Measurements from ENCODE around the gene PLCD4.

The PLCD4 gene

DNA sequence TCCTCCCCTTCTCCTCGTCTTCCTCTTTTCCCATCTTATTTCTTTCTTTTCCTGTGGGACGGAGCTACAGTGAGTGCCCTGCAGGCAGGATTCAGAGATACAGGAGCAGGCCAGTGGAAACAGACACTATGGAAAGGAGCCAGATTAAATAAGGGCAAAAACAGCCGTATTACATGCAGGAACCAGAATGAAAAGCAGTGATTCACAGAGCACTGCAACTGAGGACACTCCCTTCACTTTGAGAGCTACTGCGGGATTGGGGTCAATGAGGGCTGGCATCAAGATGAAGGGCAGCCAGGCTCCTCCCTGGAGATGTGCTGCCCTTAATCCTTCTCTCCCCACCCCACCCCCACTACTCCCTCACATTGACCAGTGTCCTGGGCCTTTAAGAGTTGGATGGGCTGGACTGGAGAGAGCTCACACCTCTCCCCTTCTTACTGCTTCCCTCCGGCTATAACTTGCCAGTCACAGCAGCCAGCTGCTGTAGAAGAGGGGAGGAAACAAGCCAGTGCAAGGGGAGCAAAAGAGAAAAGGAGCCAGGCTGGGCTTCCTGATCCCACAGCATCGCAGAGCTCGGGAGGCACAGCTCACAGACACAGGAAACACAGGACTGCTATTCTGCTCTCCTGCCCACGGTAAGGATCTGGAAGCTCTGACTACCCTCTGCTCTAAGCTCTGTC, at the start of gene PLCD4:
Gene PLCD4, plus strand, starts transcription at position 464 of the 680 bp plus-strand sequence. CDS start 7,841 bp downstream, outside the sequence.
- DNase-seq: no peak

DNA sequence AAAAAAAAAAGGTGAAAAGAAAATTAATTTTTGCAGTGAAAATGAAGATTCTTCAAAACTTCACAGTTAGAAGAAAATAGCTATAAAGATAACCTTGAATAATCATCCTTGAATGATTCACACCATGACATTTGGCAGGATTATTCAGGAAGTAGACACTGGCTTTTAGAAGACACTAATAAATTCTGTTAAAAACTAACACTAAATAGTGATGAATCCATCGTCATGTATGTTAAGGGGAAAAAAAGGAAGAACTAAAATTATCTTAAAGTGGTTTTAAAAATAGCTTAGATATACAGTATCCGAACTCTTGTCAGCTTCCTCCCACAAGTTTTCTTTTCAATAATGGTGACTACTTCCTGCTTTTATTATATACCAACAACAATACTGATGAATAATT, 49.8 kb upstream of the PLCD4 start:
- DNase-seq: no peak

DNA sequence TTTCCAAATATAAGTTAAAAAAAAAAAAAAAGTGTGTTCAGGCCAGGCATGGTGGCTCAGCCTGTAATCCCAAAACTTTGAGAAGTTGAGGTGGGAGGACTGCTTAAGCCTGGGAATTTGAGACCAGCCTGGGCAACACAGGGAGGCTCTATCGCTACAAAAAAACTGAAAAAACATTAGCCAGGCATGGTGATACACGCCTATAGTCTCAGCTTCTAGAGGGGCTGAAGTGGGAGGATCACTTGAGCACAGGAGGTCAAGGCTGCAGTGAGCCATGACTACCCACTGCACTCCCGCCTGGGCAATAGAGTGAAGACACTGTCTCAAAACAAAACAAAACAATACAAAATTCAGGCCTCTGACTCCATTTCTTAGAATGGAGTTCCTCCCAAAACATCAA, 48.7 kb upstream of the PLCD4 start:
- DNase-seq: no peak

DNA sequence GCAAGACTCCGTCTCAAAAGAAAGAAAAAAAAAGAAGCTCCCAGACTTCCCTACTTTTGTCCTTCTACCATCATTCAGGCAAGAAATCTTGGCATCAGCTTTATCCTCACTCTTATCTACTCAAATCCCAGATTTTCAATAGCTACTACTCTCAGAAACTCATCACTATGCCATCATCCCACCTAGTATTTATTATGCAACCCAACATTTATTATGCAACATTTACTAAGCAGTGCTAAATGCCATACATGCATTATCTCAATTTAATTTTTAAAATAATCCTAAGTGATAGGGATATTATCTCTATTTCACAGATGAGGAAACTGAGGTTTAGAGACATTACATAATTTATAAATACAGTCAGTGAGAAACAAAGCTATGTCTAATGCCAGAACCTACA, 43.6 kb upstream of the PLCD4 start:
- no peak for DNase-seq

DNA sequence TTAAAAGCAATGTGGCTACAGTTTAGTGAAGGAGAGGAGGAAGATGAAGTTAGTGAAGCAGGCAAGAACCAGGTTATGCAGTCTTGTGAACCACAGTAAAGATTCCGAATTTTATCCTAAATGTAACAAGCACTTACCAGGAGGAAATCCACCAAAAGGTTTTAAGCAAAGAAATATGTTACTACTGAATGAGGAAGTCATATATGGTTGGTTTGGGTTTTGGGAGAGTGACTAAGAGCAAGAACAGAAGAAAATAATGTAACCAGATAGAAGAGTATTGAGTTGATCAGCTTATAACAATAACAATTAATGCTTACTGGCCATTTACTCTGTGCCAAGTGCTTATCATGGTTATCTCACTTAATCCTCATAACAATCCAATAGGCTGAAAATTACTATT, 41.4 kb upstream of the PLCD4 start:
- DNase-seq: no peak

DNA sequence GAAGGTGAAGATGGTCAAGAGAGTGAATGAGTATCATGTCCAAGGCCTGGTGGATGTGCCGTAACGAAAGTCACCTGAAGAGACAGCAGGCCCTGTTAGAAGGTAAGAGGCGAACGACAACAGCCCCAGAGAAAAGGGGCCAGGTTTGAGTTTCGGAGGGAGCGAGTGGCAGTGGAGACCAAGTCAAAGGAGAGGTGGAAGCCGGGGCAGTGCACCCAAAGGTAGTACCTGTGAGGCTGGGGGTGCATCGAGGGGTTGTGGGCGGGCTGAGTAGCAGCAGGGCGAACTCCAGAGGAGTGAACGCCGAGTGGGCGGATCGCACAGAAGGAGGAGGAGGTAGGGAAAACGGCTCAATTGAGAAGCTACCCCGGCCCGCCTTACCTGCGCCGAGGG, 39.9 kb upstream of the PLCD4 start:
- no peak for DNase-seq

DNA sequence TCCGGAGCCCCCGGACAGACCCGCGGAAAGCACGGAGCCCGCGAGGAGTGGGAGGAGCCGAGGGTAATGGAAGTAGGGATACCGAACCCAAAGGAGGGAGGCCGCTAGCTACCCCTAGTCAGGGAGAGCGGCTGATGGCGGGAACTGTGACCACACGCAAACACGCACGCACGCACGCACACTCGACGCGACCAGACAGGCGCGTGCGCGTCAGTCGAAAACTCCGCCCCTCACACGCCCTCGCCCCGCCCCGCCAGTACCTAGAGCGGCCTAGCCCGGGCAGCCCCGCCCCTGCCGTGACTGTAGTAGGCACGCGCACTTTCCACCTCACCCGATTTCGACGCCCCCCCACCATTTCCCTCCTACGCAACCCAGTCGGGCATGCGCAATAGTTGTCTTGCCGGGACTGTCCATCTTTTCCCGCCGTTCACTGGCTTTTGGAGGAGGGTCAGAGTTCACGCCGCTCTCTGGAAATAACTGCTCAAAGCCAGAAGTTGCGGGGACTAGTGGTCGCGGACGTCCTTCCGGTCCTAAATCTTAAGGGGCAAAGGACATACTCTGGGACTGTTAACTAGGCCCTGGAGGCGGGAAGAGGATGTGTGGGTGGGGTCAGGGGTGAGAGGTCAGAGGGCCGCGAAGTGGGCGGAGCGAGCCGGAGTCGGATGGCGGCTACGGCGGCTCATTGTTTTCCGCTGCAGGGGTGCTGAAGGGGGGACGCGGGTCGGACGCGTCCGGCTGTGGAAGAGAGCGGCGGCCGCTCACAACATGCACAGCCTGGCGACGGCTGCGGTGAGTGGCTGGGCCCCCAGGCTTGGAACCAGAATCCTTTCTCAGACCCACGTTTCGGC, 39.3 kb upstream of the PLCD4 start, which contains the start of the genes CNOT9 and USP37:
Gene CNOT9, plus strand, starts transcription at position 650 of the 848 bp plus-strand sequence. Its CDS starts 116 bp downstream, at position 766.
Gene USP37, minus strand, starts transcription at position 162 of the 848 bp plus-strand sequence. CDS start 9,698 bp downstream, outside the sequence.
- peak; percentile 86 for DNase-seq

DNA sequence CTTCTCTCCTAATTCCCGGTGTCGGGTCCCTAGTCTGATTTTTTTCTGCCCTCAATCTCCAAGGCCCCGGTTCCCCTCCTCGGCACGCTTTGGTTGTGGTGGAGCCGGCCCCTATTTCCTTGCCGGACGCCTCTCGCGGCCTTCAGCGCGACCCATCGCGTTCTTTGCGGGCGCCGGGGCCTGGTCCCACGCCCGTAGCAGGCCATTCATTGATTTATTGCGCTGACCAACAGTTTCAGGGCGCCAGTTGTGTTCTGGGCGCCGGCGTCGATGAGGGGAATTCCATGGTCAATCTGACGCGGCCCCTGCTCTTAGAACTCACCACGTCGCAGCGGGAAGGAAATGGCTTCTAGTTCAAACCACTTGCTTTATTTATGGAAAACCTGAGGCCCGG, 38.7 kb upstream of the PLCD4 start:
- DNase-seq: no peak

DNA sequence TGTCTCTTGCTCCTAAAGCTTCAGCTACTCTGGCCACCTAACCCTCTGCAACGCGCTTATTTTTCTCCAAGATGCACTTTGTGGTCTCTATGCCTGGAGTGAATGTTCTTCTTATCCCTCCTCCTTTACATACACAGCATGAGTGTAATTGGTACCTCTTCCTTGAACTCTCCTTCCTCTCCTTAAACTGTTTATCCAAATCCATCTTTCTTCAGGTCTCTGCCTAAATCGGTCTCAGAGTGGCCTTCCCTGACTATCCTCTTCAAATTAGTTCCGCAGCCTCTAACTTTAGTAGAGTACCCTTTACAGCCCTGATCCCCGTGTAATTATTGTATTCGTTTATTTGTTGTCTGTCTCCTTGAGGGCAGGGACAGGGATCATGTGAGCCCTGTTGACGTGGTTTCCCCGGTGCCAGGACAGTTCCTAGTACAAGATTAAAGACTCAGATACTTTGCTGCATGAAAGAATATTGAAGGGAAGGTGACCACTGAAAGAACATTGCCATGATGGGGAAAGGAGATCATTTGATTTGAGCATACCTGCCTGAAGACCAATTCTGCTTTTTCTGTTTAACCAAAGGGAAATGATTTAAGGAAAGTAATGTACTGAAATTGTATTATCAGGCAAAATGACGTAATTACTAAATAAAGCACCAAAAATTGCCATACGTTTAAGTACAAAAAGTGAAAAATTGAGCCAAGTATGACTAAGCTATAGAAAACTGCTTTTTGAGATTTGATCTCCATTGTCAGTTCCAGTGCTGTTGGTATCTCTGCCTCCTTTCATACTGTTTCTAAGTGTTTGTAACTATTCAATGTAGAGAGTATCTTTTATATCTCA, 37.8 kb upstream of the PLCD4 start:
- no peak for DNase-seq

DNA sequence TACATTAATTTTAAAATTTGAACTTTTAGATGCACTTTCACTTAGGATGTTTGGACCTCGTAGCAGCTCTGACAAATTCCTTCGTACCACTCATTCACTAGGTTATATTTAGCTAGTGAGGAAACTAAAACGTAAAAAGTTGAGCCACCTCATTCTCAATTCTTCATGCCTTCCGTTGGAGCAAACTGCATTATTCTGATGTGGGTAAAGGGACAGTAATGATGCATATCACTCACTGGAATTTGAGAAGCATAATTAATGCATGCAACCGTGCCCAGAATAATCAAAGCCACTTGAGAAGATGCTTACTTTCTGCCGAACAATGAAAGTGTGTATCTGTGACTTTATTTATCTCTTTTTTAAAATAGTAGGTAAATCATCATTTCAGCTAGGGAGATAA, 36.8 kb upstream of the PLCD4 start:
- no peak for DNase-seq

DNA sequence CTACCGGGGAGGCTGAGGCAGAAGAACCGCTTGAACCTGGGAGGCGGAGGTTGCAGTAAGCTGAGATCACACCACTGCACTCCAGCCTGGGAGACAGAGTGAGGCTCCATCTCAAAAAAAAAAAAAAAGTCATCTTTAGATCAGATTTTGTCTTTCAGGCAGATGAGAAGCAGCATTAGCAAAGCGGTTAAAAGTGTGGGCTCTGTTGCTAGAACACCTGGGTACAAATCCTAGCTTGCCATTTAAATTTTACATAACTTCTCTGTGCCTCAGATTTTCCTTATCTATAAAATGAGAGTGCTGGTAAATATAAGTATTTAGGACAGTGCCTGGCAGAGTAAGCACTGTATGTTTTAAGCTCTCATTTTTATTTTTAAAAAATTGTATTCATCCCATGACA, 30.8 kb upstream of the PLCD4 start:
- DNase-seq: no peak

DNA sequence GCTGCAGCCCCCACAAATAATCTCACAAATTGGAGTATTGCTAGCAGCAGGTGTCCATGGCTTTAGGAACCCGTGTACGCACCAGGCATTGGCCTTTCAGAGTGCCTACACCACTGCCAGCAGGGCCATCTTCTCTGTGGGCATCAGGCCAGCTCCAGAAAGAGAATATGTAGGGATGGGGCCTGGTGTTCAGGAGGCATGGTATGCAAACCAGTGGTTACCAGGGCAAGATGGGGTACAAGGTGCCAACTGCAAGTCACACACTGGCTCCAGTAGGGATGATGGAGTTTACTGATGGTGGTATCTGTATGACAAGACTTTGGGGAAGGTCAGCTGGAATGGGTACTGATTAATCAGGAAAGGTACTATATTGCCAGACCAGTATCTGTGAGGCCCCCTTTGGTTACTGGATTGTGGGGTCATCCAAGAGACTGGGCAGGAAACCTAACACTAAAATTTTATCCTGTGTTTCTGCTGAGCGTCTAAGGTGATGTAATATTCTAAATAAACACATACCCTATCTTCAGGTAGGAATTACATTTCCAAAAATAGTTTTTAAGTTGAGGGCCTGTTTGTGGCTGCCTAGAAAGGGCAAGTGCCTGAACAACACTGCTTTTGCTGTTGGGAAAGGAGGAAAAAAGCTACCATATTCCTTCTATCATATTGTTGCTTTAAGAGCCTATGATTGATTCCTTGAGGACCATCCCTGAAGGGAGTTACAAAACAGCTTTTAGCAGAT, 30.0 kb upstream of the PLCD4 start:
- DNase-seq: no peak

DNA sequence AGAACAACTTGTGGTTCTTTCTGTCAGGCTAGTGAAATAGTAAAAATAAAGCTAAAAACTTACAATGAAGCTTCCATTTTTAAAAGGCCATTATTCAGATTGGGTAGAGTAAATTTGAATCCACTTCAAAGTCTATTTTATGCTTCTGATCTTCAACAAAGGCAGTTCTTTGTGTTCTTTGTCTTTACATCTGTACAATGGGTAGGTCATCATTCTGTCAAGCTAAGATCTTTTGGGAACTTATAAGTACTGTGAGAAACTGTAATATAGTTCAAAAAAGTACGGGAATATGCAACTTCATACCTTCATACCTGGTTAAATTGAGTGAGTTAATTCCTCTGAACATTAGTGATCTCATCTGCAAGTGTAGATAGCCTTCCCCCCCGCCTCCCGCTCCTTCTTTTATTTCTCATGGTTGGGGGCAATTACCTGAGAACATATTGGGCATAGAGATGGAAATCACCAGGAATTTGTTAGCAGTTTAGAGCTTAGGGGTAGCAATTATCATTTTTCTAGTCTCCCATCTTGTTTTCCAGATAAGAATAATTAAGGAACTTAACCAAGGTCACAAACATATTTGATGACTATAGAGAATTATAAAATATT, 29.3 kb upstream of the PLCD4 start:
- DNase-seq: no peak

DNA sequence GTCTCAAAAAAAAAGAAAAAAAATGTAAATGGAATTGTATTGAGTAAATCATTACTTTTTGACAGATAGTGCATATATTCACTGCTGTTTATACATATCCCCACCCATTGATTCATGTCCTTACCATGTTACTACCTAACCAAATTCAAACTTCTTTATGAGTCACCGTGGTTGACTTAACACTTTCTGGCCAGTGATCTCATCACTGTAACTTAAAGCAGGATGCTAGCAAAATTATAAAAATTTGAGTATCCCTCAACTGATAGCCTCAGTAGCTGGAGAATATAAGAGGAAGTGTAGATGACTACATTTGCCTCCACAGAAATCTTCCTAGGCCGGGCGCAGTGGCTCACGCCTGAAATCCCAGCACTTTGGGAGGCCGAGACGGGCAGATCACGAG, 25.6 kb upstream of the PLCD4 start:
- no peak for DNase-seq

DNA sequence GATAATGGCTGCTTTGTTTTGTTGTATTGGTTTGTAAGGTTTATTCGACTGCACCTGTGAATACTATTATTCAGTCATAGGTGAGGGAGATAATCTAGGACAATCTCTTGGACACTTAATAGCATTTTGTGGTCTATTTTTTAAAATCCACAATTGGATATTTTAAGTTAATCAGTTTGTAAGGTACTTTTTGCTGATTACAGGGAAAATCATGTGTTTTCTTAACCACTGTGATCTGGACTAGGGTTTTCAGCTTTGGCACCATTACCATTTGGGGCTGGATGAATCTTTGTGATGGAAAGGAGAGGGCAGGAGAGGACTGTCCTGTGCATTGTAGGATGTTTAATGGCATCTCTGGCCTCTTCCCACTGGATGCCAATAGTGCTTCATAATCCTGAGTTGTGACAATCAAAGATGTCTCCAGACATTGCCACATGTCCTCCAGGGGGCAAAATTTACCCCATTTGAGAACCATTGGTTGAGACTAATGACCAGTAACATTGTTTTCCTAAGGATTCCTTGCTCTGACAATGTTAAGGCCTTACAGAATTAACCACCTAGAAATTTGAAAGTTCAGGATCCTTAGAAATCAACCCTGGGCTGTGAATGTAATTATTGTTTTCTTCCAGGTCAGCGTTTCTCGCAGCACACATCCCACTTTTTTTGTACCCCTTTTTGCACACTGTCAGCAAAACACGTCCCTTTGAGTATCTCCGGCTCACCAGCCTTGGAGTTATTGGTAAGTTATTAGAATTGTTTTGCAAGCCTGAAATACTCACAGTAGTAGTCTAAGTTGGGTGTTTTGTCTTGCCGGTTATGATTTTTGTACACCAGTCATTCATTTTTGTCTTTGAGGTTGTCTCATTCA, 23.5 kb upstream of the PLCD4 start:
- DNase-seq: no peak

DNA sequence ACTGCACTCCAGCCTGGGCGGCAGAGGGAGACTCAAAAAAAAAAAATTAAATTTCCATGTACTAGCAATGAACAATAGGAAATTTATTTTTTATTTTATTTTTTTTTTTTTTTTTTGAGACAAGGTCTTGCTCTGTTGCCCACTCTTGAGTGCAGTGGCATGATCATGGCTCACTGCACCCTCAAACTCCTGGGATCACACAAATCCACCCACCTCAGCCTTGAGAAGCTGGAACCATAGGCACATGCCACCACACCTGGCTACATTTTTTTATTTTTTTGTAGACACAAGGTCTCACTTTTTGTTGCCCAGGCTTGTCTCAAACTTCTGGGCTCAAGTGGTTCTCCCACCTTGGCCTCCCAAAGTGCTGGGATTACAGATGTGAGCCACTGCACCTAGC, 22.2 kb upstream of the PLCD4 start:
- no peak for DNase-seq

DNA sequence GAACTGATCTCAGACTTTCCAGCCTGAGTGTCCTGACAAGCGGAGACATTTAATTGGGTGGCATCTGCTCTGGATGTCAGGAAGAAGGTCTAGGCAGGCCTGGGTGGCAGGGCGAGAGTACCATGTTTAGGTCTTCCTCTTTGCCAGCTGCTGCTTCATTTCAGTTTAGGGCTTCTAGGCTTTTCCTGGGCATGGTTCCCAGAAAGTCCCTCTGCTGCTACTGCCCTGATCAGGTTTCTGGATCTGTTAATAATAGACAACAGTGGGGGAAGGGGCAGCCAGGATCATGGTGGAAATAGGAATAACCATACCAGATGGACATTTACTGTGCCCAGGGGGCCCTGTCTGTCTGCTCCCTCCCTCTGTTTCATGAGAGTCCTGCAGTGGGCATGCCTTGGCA, 2.3 kb upstream of the PLCD4 start:
- DNase-seq: no peak

DNA sequence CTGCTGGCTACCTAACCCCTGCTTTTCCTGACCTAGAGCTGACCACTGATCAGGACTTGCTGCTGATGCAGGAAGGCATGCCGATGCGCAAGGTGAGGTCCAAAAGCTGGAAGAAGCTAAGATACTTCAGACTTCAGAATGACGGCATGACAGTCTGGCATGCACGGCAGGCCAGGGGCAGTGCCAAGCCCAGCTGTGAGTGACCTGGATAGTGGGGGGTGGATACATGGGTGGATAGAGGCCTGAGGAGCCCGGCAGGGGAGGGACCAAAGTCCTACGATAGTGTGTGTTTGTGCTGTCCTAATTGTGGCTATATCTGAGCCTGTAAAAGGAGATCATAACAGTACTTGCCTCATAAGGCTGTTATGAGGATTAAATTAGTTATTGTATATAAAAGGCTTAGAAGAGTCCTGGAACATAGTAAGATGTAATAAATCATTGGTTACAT, 8.2 kb downstream of the PLCD4 start:
- no peak for DNase-seq

DNA sequence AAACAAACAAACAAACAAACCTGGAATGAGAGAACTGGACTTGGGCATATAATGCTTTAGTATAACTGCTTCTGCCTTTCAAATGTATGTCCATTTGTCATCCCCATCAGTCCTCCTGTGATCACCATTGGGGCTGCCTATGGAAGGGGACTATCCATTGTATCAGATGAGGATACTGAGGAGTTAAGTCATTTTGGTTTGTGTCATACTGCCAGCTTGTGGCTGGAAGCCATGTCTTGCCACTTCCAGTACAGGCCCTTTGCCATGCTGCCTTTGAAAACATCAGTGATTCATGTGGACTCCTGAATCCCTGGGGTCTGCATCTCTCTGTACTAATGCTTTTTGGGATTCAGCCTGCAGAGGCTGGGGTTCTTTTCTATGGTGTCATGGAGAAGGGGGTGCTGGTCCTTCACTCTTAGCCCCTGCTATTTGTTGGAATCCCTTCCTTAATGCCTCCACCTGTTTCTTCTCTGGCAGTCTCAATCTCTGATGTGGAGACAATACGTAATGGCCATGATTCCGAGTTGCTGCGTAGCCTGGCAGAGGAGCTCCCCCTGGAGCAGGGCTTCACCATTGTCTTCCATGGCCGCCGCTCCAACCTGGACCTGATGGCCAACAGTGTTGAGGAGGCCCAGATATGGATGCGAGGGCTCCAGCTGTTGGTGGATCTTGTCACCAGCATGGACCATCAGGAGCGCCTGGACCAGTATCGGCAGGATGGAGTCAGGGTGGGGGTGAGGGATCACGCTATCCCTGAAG, 10.6 kb downstream of the PLCD4 start:
- DNase-seq: no peak

DNA sequence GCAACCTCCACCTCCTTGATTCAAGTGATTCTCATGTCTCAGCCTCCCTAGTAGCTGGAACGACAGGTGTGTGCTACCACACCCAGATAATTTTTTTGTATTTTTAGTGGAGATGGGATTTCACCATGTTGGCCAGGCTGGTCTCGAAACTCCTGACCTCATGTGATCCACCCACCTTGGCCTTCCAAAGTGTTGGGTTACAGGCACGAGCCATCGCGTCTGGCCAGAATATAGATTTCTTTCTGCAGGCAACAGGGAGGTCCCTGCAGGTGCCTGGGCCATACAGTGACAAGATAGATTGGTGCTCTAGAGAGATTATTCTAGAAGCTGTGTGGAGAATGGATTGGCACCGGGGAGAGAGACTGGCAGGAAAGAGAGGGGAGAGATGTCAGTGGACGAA, 13.3 kb downstream of the PLCD4 start:
- DNase-seq: no peak
